HFFc6 (cell line): ENCODE measurements around the gene OSBP. TPM values are rescaled to one million over a fixed set of nuclear protein-coding genes. Genes with fewer than 3 reads are reported as not detected.

Source experiments
- DNase-seq: peaks from one replicate; pipeline ENCODE4 v3.0.0-alpha.2; 2018
- H3K27ac Mint-ChIP-seq: 2 replicates; pipeline ENCODE4 v1.8.0; 2020; ENCODE audit warnings: mild to moderate bottlenecking, mixed read lengths
- H3K27me3 Mint-ChIP-seq: 2 replicates; pipeline ENCODE4 v1.8.0; 2021; ENCODE audit warnings: mild to moderate bottlenecking, moderate library complexity, mixed read lengths; ENCODE audit not compliant: insufficient read depth
- H3K36me3 Mint-ChIP-seq: 2 replicates; pipeline ENCODE4 v1.8.0; 2021; ENCODE audit warnings: low read depth, mixed read lengths
- H3K4me1 Mint-ChIP-seq: 2 replicates; pipeline ENCODE4 v1.8.0; 2020; ENCODE audit warnings: low read depth, mixed read lengths
- H3K4me3 Mint-ChIP-seq: 2 replicates; pipeline ENCODE4 v1.8.0; 2020; ENCODE audit warnings: mild to moderate bottlenecking, moderate library complexity, mixed read lengths
- H3K9me3 Mint-ChIP-seq: 2 replicates; pipeline ENCODE4 v1.8.0; 2020; ENCODE audit warnings: mild to moderate bottlenecking, mixed read lengths
- CTCF ChIP-seq: fragments of 200-600 bp; sonication (generic); IDR thresholded peaks from 2 replicates; pipeline ENCODE4 v1.5.0; 2021; ENCODE audit warnings: antibody characterized with exemption, mild to moderate bottlenecking
- total RNA-seq, 6 experiments: library from RNA; stranded (reverse); fragmentation: NEBNext Ultra II Directional; extraction: Animal tissue kit (Norgen Biotek cat#: 25700); gene quantifications; 2 replicates in 1 of 6; 3 replicates in 5 of 6; pipeline ENCODE4 v1.2.3, GENCODE V29; 2021

OSBP gene
- total RNA-seq, 6 experiments from 2014 or later, result 39.0 to 45.6 (median 42.9) TPM

- peaks cover 62% of the 10 kb centered on the region for H3K36me3 Mint-ChIP-seq
- DNase-seq, result no peak
- H3K27ac Mint-ChIP-seq, result peak overlapping the region; percentile 89
- no peak for TF ChIP-seq CTCF
- H3K9me3 Mint-ChIP-seq, result no peaks in the 10 kb centered on the region
- H3K27me3 Mint-ChIP-seq, result peaks cover 2% of the 10 kb centered on the region; the same call in 1 of the 2 replicates
- H3K4me1 Mint-ChIP-seq, result peaks cover 34% of the 10 kb centered on the region
- H3K4me3 Mint-ChIP-seq, result no peak overlapping the region
Measured at GRCh38 chr11:59574932-59575502, 40.6 kb downstream of the OSBP start.

- Mint-ChIP-seq H3K36me3 (peaks cover 56% of the 10 kb centered on the region), H3K27ac (peak overlapping the region; percentile 89), H3K4me3 (no peak overlapping the region), H3K4me1 (peaks cover 34% of the 10 kb centered on the region), H3K9me3 (no peaks in the 10 kb centered on the region), H3K27me3 (peaks cover 2% of the 10 kb centered on the region; the same call in 1 of the 2 replicates)
- no peak for TF ChIP-seq CTCF
- no peak for DNase-seq
Measured at GRCh38 chr11:59574467-59574866, 41.1 kb downstream of the OSBP start.

- H3K27ac Mint-ChIP-seq, result peak overlapping the region; percentile 89
- no peaks in the 10 kb centered on the region for H3K27me3 Mint-ChIP-seq
- no peaks in the 10 kb centered on the region for H3K9me3 Mint-ChIP-seq
- peaks cover 34% of the 10 kb centered on the region for H3K4me1 Mint-ChIP-seq
- DNase-seq, result peak; percentile 85
- TF ChIP-seq CTCF, result no peak
- H3K36me3 Mint-ChIP-seq, result peaks cover 47% of the 10 kb centered on the region
- peak overlapping the region; percentile 62 for H3K4me3 Mint-ChIP-seq
Measured at GRCh38 chr11:59573216-59573615, 42.4 kb downstream of the OSBP start.

- Mint-ChIP-seq H3K36me3 (peaks cover 36% of the 10 kb centered on the region), H3K27me3 (no peaks in the 10 kb centered on the region), H3K27ac (no peak overlapping the region; the same call in 1 of the 2 replicates), H3K4me3 (no peak overlapping the region), H3K4me1 (peaks cover 34% of the 10 kb centered on the region), H3K9me3 (no peaks in the 10 kb centered on the region)
- DNase-seq, result no peak
- TF ChIP-seq CTCF, result no peak
Measured at GRCh38 chr11:59572091-59572490, 43.5 kb downstream of the OSBP start.

- no peak for TF ChIP-seq CTCF
- peaks cover 9% of the 10 kb centered on the region for H3K27me3 Mint-ChIP-seq
- DNase-seq, result no peak
- no peak overlapping the region for H3K4me3 Mint-ChIP-seq
- peaks cover 3% of the 10 kb centered on the region; the same call in 1 of the 2 replicates for H3K9me3 Mint-ChIP-seq
- H3K4me1 Mint-ChIP-seq, result peaks cover 37% of the 10 kb centered on the region
- no peak overlapping the region; the same call in 1 of the 2 replicates for H3K27ac Mint-ChIP-seq
- no peaks in the 10 kb centered on the region for H3K36me3 Mint-ChIP-seq
Measured at GRCh38 chr11:59562292-59562691, 53.3 kb downstream of the OSBP start.
